HG02938 (cell line): Measurements from ENCODE around the gene CEP170B.
"Not testable (repeated sequence)": the region's sequence is repeated elsewhere in the genome, so short reads cannot be mapped to it uniquely, and the experiment has no call there.

Experiments
- ATAC-seq: cut with Tn5 transposase; IDR thresholded peaks from one replicate; pipeline ENCODE4 v1.9.1; 2021; ENCODE audit warnings: mild to moderate bottlenecking, moderate library complexity; ENCODE audit not compliant: unreplicated experiment

The CEP170B gene

GRCh38 chr14:104843442-104844305 is 21.4 kb upstream of the CEP170B start:
- ATAC-seq = no peak

GRCh38 chr14:104844306-104845032 is 20.6 kb upstream of the CEP170B start:
- ATAC-seq = no peak

- no peak for ATAC-seq
Measured at GRCh38 chr14:104845033-104845666, 19.9 kb upstream of the CEP170B start.

- no peak for ATAC-seq
Measured at GRCh38 chr14:104845834-104846441, 19.1 kb upstream of the CEP170B start.

- ATAC-seq = no peak
Measured at GRCh38 chr14:104852280-104852663, 12.8 kb upstream of the CEP170B start.

GRCh38 chr14:104855532-104856090 is 9.5 kb upstream of the CEP170B start:
- ATAC-seq = no peak

- no peak for ATAC-seq
Measured at GRCh38 chr14:104856157-104856868, 8.8 kb upstream of the CEP170B start.

- no peak for ATAC-seq
Measured at GRCh38 chr14:104856869-104857860, 7.9 kb upstream of the CEP170B start.

GRCh38 chr14:104857931-104858330 is 7.1 kb upstream of the CEP170B start:
- not testable (repeated sequence) for ATAC-seq

- no peak for ATAC-seq
Measured at GRCh38 chr14:104858811-104859426, 6.1 kb upstream of the CEP170B start.

- ATAC-seq = no peak
Measured at GRCh38 chr14:104859900-104860299, 5.2 kb upstream of the CEP170B start.

- ATAC-seq = no peak
Measured at GRCh38 chr14:104860414-104860813, 4.7 kb upstream of the CEP170B start.

GRCh38 chr14:104863131-104863862 is 1.8 kb upstream of the CEP170B start:
- ATAC-seq = no peak

GRCh38 chr14:104863923-104864266 is 1.2 kb upstream of the CEP170B start:
- no peak for ATAC-seq

- ATAC-seq = no peak
Measured at GRCh38 chr14:104864267-104865080, 594 bp upstream of the CEP170B start.

GRCh38 chr14:104865631-104866441 is 768 bp downstream of the CEP170B start:
- ATAC-seq = no peak
